ENCODE data around the gene NTM. TPM values are rescaled to one million over a fixed set of nuclear protein-coding genes. Genes with fewer than 3 reads are reported as not detected.

Gene NTM
- total RNA-seq, 4 donors from 2014 or later = 1.4 to 5.7 TPM; not detected in 2

- no peak for TF ChIP-seq CTCF (IDR thresholded peaks at IDR 0.05)
- TF ChIP-seq POLR2A (IDR thresholded peaks at IDR 0.05) = no peak
- Histone ChIP-seq H3K4me1 (no peaks in the 10 kb centered on the region), H3K27ac (no peak overlapping the region), H3K4me3 (no peak overlapping the region), H3K9me3 (no peaks in the 10 kb centered on the region), H3K27me3 (no peaks in the 10 kb centered on the region), H3K36me3 (no peaks in the 10 kb centered on the region)
- intact Hi-C loops (cut with DNase I; ENCODE audit: low total_unique reads) = no loop called here
- DNase-seq = no peak
These were observed 209.5 kb downstream of the NTM start for GRCh38 chr11:131579932-131580387.

GRCh38 chr11:131580476-131580875, 210.1 kb downstream of the NTM start:
- TF ChIP-seq CTCF (IDR thresholded peaks at IDR 0.05) (no peak), POLR2A (IDR thresholded peaks at IDR 0.05) (no peak)
- H3K36me3 ChIP-seq = no peaks in the 10 kb centered on the region

DNA sequence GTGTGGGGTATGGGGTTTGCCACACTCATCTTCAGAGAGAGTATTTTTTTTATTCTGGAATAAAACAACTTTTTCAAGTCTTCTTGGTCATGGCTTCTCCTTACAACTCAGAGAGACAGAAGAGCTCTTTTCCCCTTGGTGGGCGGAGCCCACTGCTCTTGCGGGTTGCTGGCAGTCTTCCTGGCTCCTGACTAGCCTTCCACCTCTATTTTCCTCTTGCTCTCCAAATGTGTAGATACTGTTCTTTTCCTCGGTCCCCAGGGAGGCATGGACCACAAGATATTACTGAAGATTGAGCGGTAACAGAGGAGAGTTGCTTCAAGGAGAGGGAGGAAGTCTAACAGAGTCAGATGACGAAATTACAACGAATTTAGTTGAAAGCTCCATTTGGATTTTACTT, 210.6 kb downstream of the NTM start:
- H3K27me3 ChIP-seq = no peaks in the 10 kb centered on the region
- DNase-seq = no peak

More at GRCh38 chr11:131580476-131580875, 210.1 kb downstream of the NTM start:
- intact Hi-C loops (cut with DNase I; ENCODE audit: low total_unique reads) = no loop called here
- Histone ChIP-seq H3K27ac (no peak overlapping the region), H3K27me3 (no peaks in the 10 kb centered on the region), H3K9me3 (no peaks in the 10 kb centered on the region), H3K4me1 (no peaks in the 10 kb centered on the region), H3K4me3 (no peak overlapping the region)
- no peak for DNase-seq

GRCh38 chr11:131582021-131582525, 211.7 kb downstream of the NTM start:
- no peaks in the 10 kb centered on the region for H3K27me3 ChIP-seq

More for the DNA sequence above, 210.6 kb downstream of the NTM start:
- H3K4me3 ChIP-seq = no peak overlapping the region
- H3K27ac ChIP-seq = no peak overlapping the region
- intact Hi-C loops (cut with DNase I; ENCODE audit: low total_unique reads) = no loop called here
- H3K9me3 ChIP-seq = no peaks in the 10 kb centered on the region
- TF ChIP-seq POLR2A (IDR thresholded peaks at IDR 0.05) = no peak
- TF ChIP-seq CTCF (IDR thresholded peaks at IDR 0.05) = no peak
- no peaks in the 10 kb centered on the region for H3K4me1 ChIP-seq
- H3K36me3 ChIP-seq = no peaks in the 10 kb centered on the region

GRCh38 chr11:131583421-131583820, 213.0 kb downstream of the NTM start:
- Histone ChIP-seq H3K9me3 (no peaks in the 10 kb centered on the region), H3K27me3 (no peaks in the 10 kb centered on the region), H3K36me3 (no peaks in the 10 kb centered on the region), H3K27ac (no peak overlapping the region), H3K4me3 (no peak overlapping the region), H3K4me1 (no peaks in the 10 kb centered on the region)
- no peak for DNase-seq
- intact Hi-C loops (cut with DNase I; ENCODE audit: low total_unique reads) = no loop called here
- TF ChIP-seq CTCF (IDR thresholded peaks at IDR 0.05) (no peak), POLR2A (IDR thresholded peaks at IDR 0.05) (no peak)

More at GRCh38 chr11:131582021-131582525, 211.7 kb downstream of the NTM start:
- TF ChIP-seq CTCF (IDR thresholded peaks at IDR 0.05) = no peak
- TF ChIP-seq POLR2A (IDR thresholded peaks at IDR 0.05) = no peak
- H3K27ac ChIP-seq = no peak overlapping the region
- intact Hi-C loops (cut with DNase I; ENCODE audit: low total_unique reads) = no loop called here
- H3K4me3 ChIP-seq = no peak overlapping the region
- H3K4me1 ChIP-seq = no peaks in the 10 kb centered on the region
- H3K9me3 ChIP-seq = no peaks in the 10 kb centered on the region
- H3K36me3 ChIP-seq = no peaks in the 10 kb centered on the region
- DNase-seq = no peak

Measured in uterus (tissue), 4 donors.